Right lung (tissue), 5 donors: ENCODE results near the gene DDIAS. TPM values are rescaled to one million over a fixed set of nuclear protein-coding genes. Genes with fewer than 3 reads are reported as not detected.
"Not testable (repeated sequence)": the region's sequence is repeated elsewhere in the genome, so short reads cannot be mapped to it uniquely, and the experiment has no call there.

ENCODE experiments used
- DNase-seq, 2 donors: peaks; one replicate each; pipeline ENCODE4 v3.0.0-alpha.2; 2013
- polyA plus RNA-seq, 5 donors: library from polyadenylated mRNA; unstranded; fragments of 120-200 nt; gene quantifications; one replicate each; pipeline versions ENCODE4 v1.2.1 to v1.2.3, GENCODE V29; 2013; ENCODE audit warnings: inconsistent platforms in 1 of 5, low replicate concordance in 1 of 5; ENCODE audit not compliant: insufficient read length in 5 of 5, insufficient read depth in 1 of 5

Gene DDIAS
- polyA plus RNA-seq, 5 donors: 3.3 to 9.0 (median 5.7) TPM

GRCh38 chr11:82962021-82962420, 60.5 kb downstream of the DDIAS start:
- DNase-seq: not testable (repeated sequence)

GRCh38 chr11:82967381-82967780, 65.8 kb downstream of the DDIAS start:
- no peak for DNase-seq

GRCh38 chr11:82969811-82970210, 68.3 kb downstream of the DDIAS start:
- no peak for DNase-seq

- DNase-seq: not testable (repeated sequence)
These were observed 69.1 kb downstream of the DDIAS start for GRCh38 chr11:82970507-82971083.

- DNase-seq: not testable (repeated sequence)
These were observed 70.0 kb downstream of the DDIAS start for GRCh38 chr11:82971519-82971946.

GRCh38 chr11:82972103-82972502, 70.6 kb downstream of the DDIAS start:
- DNase-seq: no peak

- DNase-seq: no peak
These were observed 72.6 kb downstream of the DDIAS start for GRCh38 chr11:82974135-82974534.

- DNase-seq: no peak
These were observed 73.3 kb downstream of the DDIAS start for GRCh38 chr11:82974851-82975250.

GRCh38 chr11:82975882-82976281, 74.3 kb downstream of the DDIAS start:
- DNase-seq: no peak

- no peak for DNase-seq
These were observed 75.2 kb downstream of the DDIAS start for GRCh38 chr11:82976786-82977185.

- no peak for DNase-seq
These were observed 77.0 kb downstream of the DDIAS start for GRCh38 chr11:82978422-82979099.

GRCh38 chr11:82979824-82980223, 78.3 kb downstream of the DDIAS start:
- DNase-seq: no peak

GRCh38 chr11:82980292-82980691, 78.8 kb downstream of the DDIAS start:
- DNase-seq: no peak

GRCh38 chr11:82980947-82981346, 79.4 kb downstream of the DDIAS start:
- no peak for DNase-seq

- DNase-seq: no peak
These were observed 80.3 kb downstream of the DDIAS start for GRCh38 chr11:82981852-82982251.

Other genes starting within 250 kb of the DDIAS start
- gene FAM181B, start 167.9 kb upstream of the DDIAS start, polyA plus RNA-seq: under 1 TPM in 4 of 5 donors, not detected in 1; 0.09 to 0.17 (median 0.13) TPM
- gene PRCP, start 1.3 kb upstream of the DDIAS start, polyA plus RNA-seq: 100 to 1,000 TPM; 220 to 261 (median 238) TPM
- 10 to 100 TPM in 4 of 5 donors, 1 to 10 TPM in 1; 8.4 to 16.1 (median 13.2) TPM for gene RAB30, start 170.2 kb downstream of the DDIAS start, polyA plus RNA-seq